GM12864 (cell line): ENCODE results near the gene NDUFS6.
"Not testable (repeated sequence)": the region's sequence is repeated elsewhere in the genome, so short reads cannot be mapped to it uniquely, and the experiment has no call there.

Experiments
- DNase-seq: peaks from one replicate; pipeline ENCODE4 v3.0.0-alpha.2; 2011; ENCODE audit warnings: low read depth
- H3K4me3 ChIP-seq: 2 replicates; pipeline ENCODE4 v1.5.1; 2011; ENCODE audit warnings: mild to moderate bottlenecking, low read depth, low read length, control low read depth
- CTCF ChIP-seq: IDR thresholded peaks from 2 replicates; pipeline ENCODE4 v1.5.1; 2011; ENCODE audit warnings: low read depth, mild to moderate bottlenecking, moderate library complexity, low read length, control low read depth, inconsistent platforms; ENCODE audit errors: missing control alignments

The NDUFS6 gene

GRCh38 chr5:1840741-1841521 lies 39.7 kb downstream of the NDUFS6 start:
- no peak for TF ChIP-seq CTCF
- no peak overlapping the region for H3K4me3 ChIP-seq
- DNase-seq = no peak

- no peak overlapping the region for H3K4me3 ChIP-seq
- no peak for TF ChIP-seq CTCF
- DNase-seq = no peak
These were observed 41.0 kb downstream of the NDUFS6 start for GRCh38 chr5:1842004-1842819.

- H3K4me3 ChIP-seq, DNase-seq: not testable (repeated sequence)
These were observed 42.6 kb downstream of the NDUFS6 start for GRCh38 chr5:1843761-1844160.

- H3K4me3 ChIP-seq = no peak overlapping the region
- TF ChIP-seq CTCF = no peak
- DNase-seq = no peak
These were observed 43.7 kb downstream of the NDUFS6 start for GRCh38 chr5:1844708-1845436.

GRCh38 chr5:1845696-1846095 lies 44.5 kb downstream of the NDUFS6 start:
- DNase-seq = no peak
- no peak overlapping the region for H3K4me3 ChIP-seq
- no peak for TF ChIP-seq CTCF

- no peak for TF ChIP-seq CTCF
- DNase-seq = no peak
- H3K4me3 ChIP-seq = no peak overlapping the region
These were observed 45.4 kb downstream of the NDUFS6 start for GRCh38 chr5:1846583-1846982.

- TF ChIP-seq CTCF = no peak
- H3K4me3 ChIP-seq = no peak overlapping the region
- no peak for DNase-seq
These were observed 45.8 kb downstream of the NDUFS6 start for GRCh38 chr5:1847056-1847455.
